ENCODE measurements around the gene FBXL14. TPM values are rescaled to one million over a fixed set of nuclear protein-coding genes. Genes with fewer than 3 reads are reported as not detected.
A peak's percentile ranks its signal among the peaks of the same experiment; 100 is the strongest.

The FBXL14 gene
- total RNA-seq, 1 donor from 2014 or later, result 21.6 TPM

- intact Hi-C loops (cut with micrococcal nuclease), result no loop called here
- Mint-ChIP-seq H3K4me3 (no peak overlapping the region), H3K4me1 (peaks cover 26% of the 10 kb centered on the region), H3K36me3 (ENCODE audit: low read depth) (no peaks in the 10 kb centered on the region), H3K9me3 (no peaks in the 10 kb centered on the region), H3K27ac (no peak overlapping the region), H3K27me3 (no peaks in the 10 kb centered on the region)
- TF ChIP-seq CTCF (IDR thresholded peaks at IDR 0.05), result no peak
- ATAC-seq (ENCODE audit: low read depth) (no peak), DNase-seq (no peak)
- CTCF ChIA-PET, result interaction anchor here (1.0 kb wide), 1 partner anchor 16 kb away, joined by 3 read pairs; no protein-coding TSS in a partner anchor
- POLR2A ChIA-PET, result no interaction called here
Observed at GRCh38 chr12:1608713-1609119, 14.3 kb upstream of the FBXL14 start.

- no peak for ATAC-seq (ENCODE audit: low read depth)
- intact Hi-C loops (cut with micrococcal nuclease), result no loop called here
- CTCF ChIA-PET, result interaction anchor here (1.0 kb wide), 1 partner anchor 15 kb away, joined by 3 read pairs; no protein-coding TSS in a partner anchor
- Mint-ChIP-seq H3K9me3 (no peaks in the 10 kb centered on the region), H3K4me3 (no peak overlapping the region), H3K27ac (no peak overlapping the region), H3K4me1 (peaks cover 27% of the 10 kb centered on the region), H3K36me3 (ENCODE audit: low read depth) (no peaks in the 10 kb centered on the region), H3K27me3 (no peaks in the 10 kb centered on the region)
- POLR2A ChIA-PET, result no interaction called here
- no peak for TF ChIP-seq CTCF (IDR thresholded peaks at IDR 0.05)
- DNase-seq, result no peak
Observed at GRCh38 chr12:1607940-1608712, 13.7 kb upstream of the FBXL14 start.

GRCh38 chr12:1606021-1606622 is 11.7 kb upstream of the FBXL14 start:
- intact Hi-C loops (cut with micrococcal nuclease), result no loop called here
- H3K27ac Mint-ChIP-seq, result peak overlapping the region; percentile 78
- H3K4me3 Mint-ChIP-seq, result peak overlapping the region; percentile 91
- no peaks in the 10 kb centered on the region for H3K9me3 Mint-ChIP-seq
- peaks cover 42% of the 10 kb centered on the region for H3K4me1 Mint-ChIP-seq
- H3K27me3 Mint-ChIP-seq, result no peaks in the 10 kb centered on the region
- ChIA-PET POLR2A (interaction anchor here (0.6 to 2.2 kb wide), 8 partner anchors 11 to 1152 kb away, joined by 3 to 15 read pairs (median 5); partner anchors contain the start of genes ADIPOR2 and FBXL14), CTCF (interaction anchor here (0.5 to 2.2 kb wide), 8 partner anchors 13 to 1030 kb away, joined by 3 to 53 read pairs (median 4); partner anchors contain the start of gene RAD52)
- TF ChIP-seq CTCF (IDR thresholded peaks at IDR 0.05), result no peak
- ATAC-seq (ENCODE audit: low read depth), result peak; percentile 66
- H3K36me3 Mint-ChIP-seq (ENCODE audit: low read depth), result peaks cover 4% of the 10 kb centered on the region
- DNase-seq, result peak; percentile 60

GRCh38 chr12:1605129-1606020 is 11.0 kb upstream of the FBXL14 start:
- Mint-ChIP-seq H3K4me1 (peaks cover 44% of the 10 kb centered on the region), H3K27ac (peak overlapping the region; percentile 78), H3K27me3 (no peaks in the 10 kb centered on the region), H3K9me3 (no peaks in the 10 kb centered on the region), H3K4me3 (peak overlapping the region; percentile 91), H3K36me3 (ENCODE audit: low read depth) (peaks cover 4% of the 10 kb centered on the region)
- intact Hi-C loops (cut with micrococcal nuclease), result loop anchor here (1.0 to 2.0 kb wide), 3 partner anchors 13 to 487 kb away; no protein-coding TSS in a partner anchor
- CTCF ChIA-PET, result interaction anchor here (0.7 to 2.2 kb wide), 13 partner anchors 12 to 695 kb away, joined by 3 to 53 read pairs (median 4); no protein-coding TSS in a partner anchor
- POLR2A ChIA-PET, result interaction anchor here (1.0 to 2.2 kb wide), 5 partner anchors 10 to 488 kb away, joined by 3 to 15 read pairs (median 5); partner anchors contain the start of genes ADIPOR2 and FBXL14
- DNase-seq, result peak; percentile 31
- ATAC-seq (ENCODE audit: low read depth), result peak; percentile 55
- no peak for TF ChIP-seq CTCF (IDR thresholded peaks at IDR 0.05)

Measured in activated B cell treated with CpG ODN at 0.5 μM for 24 hours (primary cell).